Neuronal stem cell (in vitro differentiated cells): Measurements from ENCODE around the gene PKDREJ.

Experiments used
- DNase-seq: peaks from one replicate; pipeline ENCODE4 v3.0.0-alpha.2; 2013; ENCODE audit warnings: low spot score
- H2AFZ ChIP-seq: one replicate; pipeline ENCODE4 v1.6.1; 2013; ENCODE audit warnings: mild to moderate bottlenecking, low read length, inconsistent platforms
- H2AK5ac ChIP-seq: 2 replicates; pipeline ENCODE4 v1.6.1; 2013; ENCODE audit warnings: low read depth, mild to moderate bottlenecking, inconsistent platforms, low read length, moderate library complexity, mixed read lengths
- H2BK120ac ChIP-seq: 2 replicates; pipeline ENCODE4 v1.6.1; 2013; ENCODE audit warnings: low read depth, mild to moderate bottlenecking, inconsistent platforms, low read length, moderate library complexity, mixed read lengths
- H2BK12ac ChIP-seq: one replicate; pipeline ENCODE4 v1.6.1; 2013; ENCODE audit warnings: low read length, inconsistent platforms
- H2BK15ac ChIP-seq: 2 replicates; pipeline ENCODE4 v1.6.1; 2013; ENCODE audit warnings: mild to moderate bottlenecking, low read length, inconsistent platforms, mixed read lengths
- H2BK5ac ChIP-seq: one replicate; pipeline ENCODE4 v1.6.1; 2013; ENCODE audit warnings: inconsistent platforms, mild to moderate bottlenecking, low read length, moderate library complexity
- H3K14ac ChIP-seq: one replicate; pipeline ENCODE4 v1.6.1; 2013; ENCODE audit warnings: low read length, inconsistent platforms
- H3K18ac ChIP-seq: 2 replicates; pipeline ENCODE4 v1.6.1; 2013; ENCODE audit warnings: low read length, inconsistent platforms
- H3K23ac ChIP-seq: 2 replicates; pipeline ENCODE4 v1.6.1; 2013; ENCODE audit warnings: low read depth, mild to moderate bottlenecking, mixed read lengths, low read length, inconsistent platforms; ENCODE audit not compliant: poor library complexity
- H3K27ac ChIP-seq: replicated peaks from 3 replicates; pipeline ENCODE4 v1.5.1; 2013; ENCODE audit warnings: low read length, inconsistent platforms
- H3K27me3 ChIP-seq, 3 experiments: 2 replicates each; pipeline ENCODE4 v1.6.1; 2013; ENCODE audit warnings: low read length in 3 of 3, mild to moderate bottlenecking in 2 of 3, inconsistent platforms in 1 of 3, low read depth in 1 of 3, mixed read lengths in 1 of 3, moderate library complexity in 1 of 3; ENCODE audit not compliant: control insufficient read depth in 3 of 3, insufficient read depth in 3 of 3
- H3K36me3 ChIP-seq, 2 donors: replicated peaks in 1 of 2; 2 replicates each; pipeline ENCODE4 v1.6.1; 2013; ENCODE audit warnings: low read length in 2 of 2; ENCODE audit not compliant: control insufficient read depth in 2 of 2, insufficient read depth in 2 of 2
- H3K4ac ChIP-seq: 2 replicates; pipeline ENCODE4 v1.6.1; 2013; ENCODE audit warnings: inconsistent platforms, mild to moderate bottlenecking, low read length, moderate library complexity
- H3K4me1 ChIP-seq, 2 donors: 1 replicate in 1 of 2; 2 replicates in 1 of 2; pipeline ENCODE4 v1.6.1; 2013; ENCODE audit warnings: low read length in 2 of 2, low read depth in 1 of 2; ENCODE audit not compliant: control insufficient read depth in 2 of 2, insufficient read depth in 1 of 2
- H3K4me2 ChIP-seq: one replicate; pipeline ENCODE4 v1.6.1; 2013; ENCODE audit warnings: mild to moderate bottlenecking, low read length, inconsistent platforms; ENCODE audit not compliant: insufficient read depth, poor library complexity, severe bottlenecking
- H3K4me3 ChIP-seq, 2 donors: 2 replicates each; pipeline ENCODE4 v1.5.1; 2013; ENCODE audit warnings: low read length in 2 of 2, mild to moderate bottlenecking in 2 of 2, inconsistent platforms in 1 of 2, moderate library complexity in 1 of 2
- H3K79me1 ChIP-seq: one replicate; pipeline ENCODE4 v1.6.1; 2013; ENCODE audit warnings: low read depth, mild to moderate bottlenecking, inconsistent platforms, low read length, moderate library complexity
- H3K9ac ChIP-seq: one replicate; pipeline ENCODE4 v1.6.1; 2013; ENCODE audit warnings: mild to moderate bottlenecking, low read depth, low read length, inconsistent platforms; ENCODE audit not compliant: poor library complexity
- H3K9me3 ChIP-seq, 2 donors: replicated peaks in 1 of 2; 2 replicates each; pipeline versions ENCODE3 to v1.6.1; 2013; ENCODE audit warnings: low read length in 2 of 2, mild to moderate bottlenecking in 2 of 2, inconsistent platforms in 1 of 2, low read depth in 1 of 2, mixed read lengths in 1 of 2, moderate library complexity in 1 of 2; ENCODE audit not compliant: control insufficient read depth in 2 of 2, insufficient read depth in 1 of 2
- H4K8ac ChIP-seq: one replicate; pipeline ENCODE4 v1.6.1; 2013; ENCODE audit warnings: low read depth, mild to moderate bottlenecking, inconsistent platforms, low read length, moderate library complexity
- H4K91ac ChIP-seq: one replicate; pipeline ENCODE4 v1.6.1; 2013; ENCODE audit warnings: low read length, low read depth, mild to moderate bottlenecking, inconsistent platforms; ENCODE audit not compliant: poor library complexity
- WGBS, 2 donors: extraction: QIAGEN DNeasy Blood & Tissue Kit; methylation state at CpG; one replicate each; pipeline ENCODE4 v1.1.7; 2013; ENCODE audit warnings: missing lambda C conversion rate in 2 of 2, mixed read lengths in 1 of 2; ENCODE audit not compliant: insufficient read length in 2 of 2, insufficient replicate concordance in 1 of 2; ENCODE audit errors: extremely low coverage in 2 of 2; 5-methylcytosine and 5-hydroxymethylcytosine counted together

Gene PKDREJ

DNA sequence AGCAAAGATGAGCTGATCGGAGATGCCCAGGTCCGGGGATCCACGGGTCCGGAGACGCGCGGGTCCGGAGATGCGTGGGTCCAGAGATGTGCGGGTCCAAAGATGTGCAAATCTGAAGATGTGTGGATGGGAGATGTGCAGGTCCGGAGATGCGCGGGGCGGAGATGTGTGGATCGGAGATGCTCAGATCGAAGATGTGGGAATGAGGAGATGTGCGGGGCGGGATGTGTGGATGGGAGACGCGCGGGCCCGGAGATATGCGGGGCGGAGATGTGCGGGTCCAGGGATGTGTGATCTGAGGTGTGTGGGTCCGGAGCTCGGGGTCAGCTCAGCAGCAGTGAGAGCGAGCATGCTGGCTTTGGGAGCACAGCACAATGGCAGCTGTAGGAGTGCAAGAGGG, 48.5 kb downstream of the PKDREJ start:
- WGBS, 2 donors: 100% methylated on average over 7 of the region's 28 CpGs; no CpG with 5 or more reads in 1 of the 2 donors
- peaks cover 0 to 4% of the 10 kb centered on the region in 2 donors for H3K36me3 ChIP-seq
- H2BK12ac ChIP-seq: no peak overlapping the region

DNA sequence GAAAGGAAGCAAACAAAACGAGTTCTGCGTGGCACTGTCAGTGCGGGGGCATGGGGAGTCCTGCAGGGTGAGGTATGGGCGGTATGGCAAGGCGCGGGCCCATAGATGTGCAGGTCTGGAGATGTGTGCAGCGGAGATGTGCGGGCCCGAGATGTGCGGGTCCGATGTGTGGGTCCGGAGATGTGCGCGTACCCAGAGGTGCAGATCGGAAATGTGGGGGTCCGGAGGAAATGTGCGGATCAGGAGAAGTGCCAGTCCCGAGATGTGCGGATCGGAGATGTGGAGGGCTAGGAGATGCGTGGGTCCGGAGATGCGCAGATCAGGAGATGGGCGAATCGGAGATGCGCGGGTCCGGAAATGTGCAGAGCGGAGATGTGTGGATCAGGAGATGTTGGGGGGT, 49.0 kb downstream of the PKDREJ start:
- DNase-seq: no peak
- Histone ChIP-seq H3K4ac (no peak overlapping the region), H3K4me3 (peak overlapping the region in 1 of 2 donors; percentile 39), H2BK15ac (no peak overlapping the region), H3K9me3 (peaks cover 5 to 10% of the 10 kb centered on the region in 2 donors), H3K4me1 (no peaks in the 10 kb centered on the region), H2AK5ac (peak overlapping the region; percentile 56), H2BK5ac (no peak overlapping the region), H3K4me2 (no peak overlapping the region), H3K27me3 (no peaks in the 10 kb centered on the region), H2AFZ (no peak overlapping the region), H3K27ac (no peak overlapping the region), H3K36me3 (peaks cover 0 to 4% of the 10 kb centered on the region in 2 donors), H3K79me1 (peaks cover 5% of the 10 kb centered on the region), H2BK120ac (no peak overlapping the region), H4K8ac (no peak overlapping the region), H3K18ac (no peak overlapping the region), H3K14ac (peak overlapping the region; percentile 31), H3K23ac (no peak overlapping the region), H4K91ac (no peak overlapping the region), H3K9ac (peak overlapping the region; percentile 16), H2BK12ac (no peak overlapping the region)
- WGBS, 2 donors: no CpG with 5 or more reads among the region's 29 CpGs

More for the DNA sequence above, 48.5 kb downstream of the PKDREJ start:
- Histone ChIP-seq H3K27me3 (no peaks in the 10 kb centered on the region), H2BK5ac (no peak overlapping the region), H2BK120ac (no peak overlapping the region), H3K4me3 (no peak overlapping the region), H3K27ac (no peak overlapping the region), H3K18ac (no peak overlapping the region), H4K91ac (no peak overlapping the region), H3K4ac (no peak overlapping the region), H3K4me1 (no peaks in the 10 kb centered on the region), H2AFZ (no peak overlapping the region), H3K79me1 (peaks cover 5% of the 10 kb centered on the region), H2BK15ac (no peak overlapping the region), H3K14ac (no peak overlapping the region), H4K8ac (no peak overlapping the region), H2AK5ac (peak overlapping the region; percentile 56), H3K9me3 (peaks cover 3 to 10% of the 10 kb centered on the region in 2 donors), H3K9ac (peak overlapping the region; percentile 44), H3K4me2 (no peak overlapping the region), H3K23ac (no peak overlapping the region)
- no peak for DNase-seq

DNA sequence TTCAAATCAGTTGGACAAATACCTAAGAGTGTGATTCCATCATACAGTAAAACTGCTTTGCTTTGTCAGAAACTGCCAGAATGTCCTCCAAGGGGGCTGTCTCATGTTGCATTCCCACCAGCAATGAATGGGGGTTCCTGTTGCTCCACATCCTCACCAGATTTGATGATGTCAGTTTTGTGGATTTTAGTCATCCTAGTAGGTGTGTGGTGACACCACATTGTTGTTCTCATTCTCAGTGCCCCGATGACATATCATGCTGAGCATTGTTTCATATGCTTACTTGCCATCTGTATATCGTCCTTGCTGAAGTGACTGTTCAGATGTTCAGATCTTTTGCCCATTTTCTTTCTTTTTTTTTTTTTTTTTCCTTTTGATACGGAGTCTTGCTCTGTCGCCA, 50.1 kb downstream of the PKDREJ start:
- no peak overlapping the region for H2AFZ ChIP-seq
- H3K9ac ChIP-seq: no peak overlapping the region
- H3K4ac ChIP-seq: no peak overlapping the region
- H4K8ac ChIP-seq: no peak overlapping the region
- H2AK5ac ChIP-seq: no peak overlapping the region
- H3K27me3 ChIP-seq: no peaks in the 10 kb centered on the region
- H2BK5ac ChIP-seq: no peak overlapping the region
- DNase-seq: no peak
- no peak overlapping the region for H3K4me3 ChIP-seq
- H3K36me3 ChIP-seq: peaks cover 0 to 4% of the 10 kb centered on the region in 2 donors
- H3K4me2 ChIP-seq: no peak overlapping the region
- no peak overlapping the region for H3K14ac ChIP-seq
- H4K91ac ChIP-seq: no peak overlapping the region
- peaks cover 5% of the 10 kb centered on the region for H3K79me1 ChIP-seq
- WGBS, 2 donors: no CpG with 5 or more reads among the region's 4 CpGs
- H3K18ac ChIP-seq: no peak overlapping the region
- no peaks in the 10 kb centered on the region for H3K4me1 ChIP-seq
- no peak overlapping the region for H3K23ac ChIP-seq
- H3K27ac ChIP-seq: no peak overlapping the region
- H3K9me3 ChIP-seq: peaks cover 11 to 12% of the 10 kb centered on the region in 2 donors
- no peak overlapping the region for H2BK120ac ChIP-seq
- H2BK12ac ChIP-seq: no peak overlapping the region
- no peak overlapping the region for H2BK15ac ChIP-seq

DNA sequence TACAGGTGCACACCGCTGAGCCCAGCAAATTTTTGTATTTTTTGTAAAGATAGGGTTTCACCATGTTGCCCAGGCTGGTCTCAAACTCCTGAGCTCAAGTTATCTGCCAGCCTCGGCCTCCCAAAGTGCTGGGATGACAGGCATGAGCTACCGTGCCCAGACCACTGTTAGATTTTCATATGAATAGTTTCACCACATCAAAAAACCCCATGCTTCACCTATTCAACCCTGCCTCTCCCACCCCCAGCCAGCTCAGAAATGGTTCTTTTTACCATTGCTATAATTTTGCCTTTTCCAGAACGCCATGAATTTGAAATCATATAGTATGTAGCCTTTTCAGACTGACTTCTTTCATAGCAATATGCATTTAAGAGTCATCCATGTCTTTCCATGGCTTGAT, 50.9 kb downstream of the PKDREJ start:
- Histone ChIP-seq H3K36me3 (peaks cover 0 to 4% of the 10 kb centered on the region in 2 donors), H3K18ac (no peak overlapping the region), H3K27ac (no peak overlapping the region), H2BK5ac (no peak overlapping the region), H4K8ac (no peak overlapping the region), H4K91ac (no peak overlapping the region), H3K14ac (no peak overlapping the region), H2BK12ac (no peak overlapping the region), H3K27me3 (no peaks in the 10 kb centered on the region), H3K9ac (no peak overlapping the region), H3K9me3 (peaks cover 11 to 12% of the 10 kb centered on the region in 2 donors), H3K4me3 (no peak overlapping the region), H3K4me2 (no peak overlapping the region), H2BK15ac (no peak overlapping the region), H3K23ac (no peak overlapping the region), H3K4ac (no peak overlapping the region), H2AFZ (no peak overlapping the region), H2AK5ac (no peak overlapping the region), H3K79me1 (peaks cover 5% of the 10 kb centered on the region), H2BK120ac (no peak overlapping the region), H3K4me1 (no peaks in the 10 kb centered on the region)
- no peak for DNase-seq
- WGBS, 2 donors: no CpG with 5 or more reads among the region's 4 CpGs
